Endodermal cell (in vitro differentiated cells): Measurements from ENCODE around the gene MYH7B. TPM values are rescaled to one million over a fixed set of nuclear protein-coding genes. Genes with fewer than 3 reads are reported as not detected.

ENCODE experiments used
- DNase-seq: peaks from one replicate; pipeline ENCODE4 v3.0.0-alpha.2; 2017
- H3K27ac ChIP-seq: 2 replicates; pipeline ENCODE4 v1.5.1; 2013; ENCODE audit warnings: mild to moderate bottlenecking, low read depth, low read length, moderate library complexity
- H3K27me3 ChIP-seq: 2 replicates; pipeline ENCODE4 v1.6.1; 2013; ENCODE audit warnings: mild to moderate bottlenecking, low read length, moderate library complexity; ENCODE audit not compliant: insufficient read depth, control insufficient read depth, poor library complexity, severe bottlenecking
- H3K36me3 ChIP-seq: 2 replicates; pipeline ENCODE4 v1.7.0; 2013; ENCODE audit warnings: mild to moderate bottlenecking, low read length, moderate library complexity; ENCODE audit not compliant: control insufficient read depth, insufficient read depth
- H3K4me1 ChIP-seq: one replicate; pipeline ENCODE4 v1.7.0; 2013; ENCODE audit warnings: low read length; ENCODE audit not compliant: control insufficient read depth, insufficient read depth
- H3K4me3 ChIP-seq: 2 replicates; pipeline ENCODE4 v1.5.1; 2013; ENCODE audit warnings: mild to moderate bottlenecking, low read length, moderate library complexity
- H3K9ac ChIP-seq: 2 replicates; pipeline ENCODE4 v1.6.1; 2013; ENCODE audit warnings: mild to moderate bottlenecking, low read length, moderate library complexity; ENCODE audit not compliant: poor library complexity, severe bottlenecking; ENCODE audit errors: extremely low read depth
- H3K9me3 ChIP-seq: 2 replicates; pipeline ENCODE4 v1.6.1; 2013; ENCODE audit warnings: mild to moderate bottlenecking, low read length, moderate library complexity; ENCODE audit not compliant: control insufficient read depth
- H3K27ac Mint-ChIP-seq: 2 replicates; pipeline ENCODE4 v1.8.0; 2020; ENCODE audit warnings: mixed read lengths
- H3K27me3 Mint-ChIP-seq: 2 replicates; pipeline ENCODE4 v1.8.0; 2021; ENCODE audit warnings: mild to moderate bottlenecking, mixed read lengths; ENCODE audit not compliant: insufficient read depth
- H3K36me3 Mint-ChIP-seq: 2 replicates; pipeline ENCODE4 v1.8.0; 2020; ENCODE audit warnings: low read depth, mixed read lengths
- H3K4me1 Mint-ChIP-seq: 2 replicates; pipeline ENCODE4 v1.8.0; 2020; ENCODE audit warnings: mixed read lengths
- H3K4me3 Mint-ChIP-seq: 2 replicates; pipeline ENCODE4 v1.8.0; 2020; ENCODE audit warnings: mild to moderate bottlenecking, moderate library complexity, mixed read lengths
- H3K9me3 Mint-ChIP-seq: 2 replicates; pipeline ENCODE4 v1.8.0; 2020; ENCODE audit warnings: mild to moderate bottlenecking, mixed read lengths
- CTCF ChIP-seq: fragments of 200-600 bp; sonication (generic); conservative IDR thresholded peaks from 2 replicates; pipeline ENCODE4 v1.5.0; 2021; ENCODE audit warnings: antibody characterized with exemption, mild to moderate bottlenecking
- WGBS, 2 experiments: methylation state at CpG; one replicate each; pipeline versions ENCODE4 v1.1.5 to v1.1.7; 2013; ENCODE audit warnings: missing lambda C conversion rate in 2 of 2, mixed read lengths in 1 of 2; ENCODE audit not compliant: insufficient coverage in 1 of 2, insufficient read length in 1 of 2; 5-methylcytosine and 5-hydroxymethylcytosine counted together
- total RNA-seq, 2 donors: library from RNA; stranded (reverse); fragmentation: NEBNext Ultra II Directional in 1 of 2; extraction: Animal tissue kit (Norgen Biotek cat#: 25700) in 1 of 2; gene quantifications; 2 replicates in 1 of 2; 3 replicates in 1 of 2; pipeline ENCODE4 v1.2.1, GENCODE V29; 2021

Gene MYH7B
- total RNA-seq, 2 donors from 2014 or later: 0.37 to 0.49 TPM

- Histone ChIP-seq H3K27me3 (no peaks in the 10 kb centered on the region), H3K36me3 (peaks cover 65% of the 10 kb centered on the region), H3K27ac (no peak overlapping the region), H3K4me1 (no peaks in the 10 kb centered on the region), H3K9ac (no peak overlapping the region), H3K4me3 (no peak overlapping the region), H3K9me3 (no peaks in the 10 kb centered on the region)
- TF ChIP-seq CTCF: no peak
- Mint-ChIP-seq H3K4me3 (no peak overlapping the region), H3K36me3 (peaks cover 67% of the 10 kb centered on the region), H3K27me3 (no peaks in the 10 kb centered on the region), H3K27ac (no peak overlapping the region), H3K9me3 (no peaks in the 10 kb centered on the region), H3K4me1 (no peaks in the 10 kb centered on the region)
- DNase-seq: no peak
- WGBS, 2 experiments: 93 to 95% methylated on average over 3 to 14 of the region's 14 CpGs
Measured at GRCh38 chr20:34938466-34939163, 17.1 kb upstream of the MYH7B start.

- H3K27ac Mint-ChIP-seq: no peak overlapping the region
- no peaks in the 10 kb centered on the region for H3K27me3 Mint-ChIP-seq
- 96% methylated on average over 1 of the region's 1 CpG; no CpG with 5 or more reads in 1 of the 2 experiments for WGBS, 2 experiments
Measured at GRCh38 chr20:34940081-34940481, 15.6 kb upstream of the MYH7B start.

DNA sequence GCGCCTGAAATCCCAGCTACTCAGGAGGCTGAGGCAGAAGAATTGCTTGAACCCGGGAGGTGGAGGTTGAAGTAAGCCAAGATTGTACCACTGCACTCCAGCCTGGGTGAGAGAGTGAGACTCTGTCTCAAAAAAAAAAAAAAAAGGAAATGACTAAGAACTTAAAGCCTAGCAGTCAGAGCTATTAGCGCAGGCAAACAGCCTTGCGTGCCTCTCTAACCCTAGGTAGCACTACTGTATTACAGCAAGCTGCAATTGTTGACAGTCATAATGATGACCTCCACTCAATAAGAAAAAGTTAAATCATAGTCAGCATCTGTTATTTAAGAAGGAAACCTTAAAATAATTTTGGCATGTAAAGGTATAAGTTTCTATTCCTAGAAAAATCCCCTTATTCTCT is 14.4 kb upstream of the MYH7B start:
- H3K4me3 ChIP-seq: no peak overlapping the region
- H3K27ac ChIP-seq: no peak overlapping the region
- H3K36me3 Mint-ChIP-seq: peaks cover 70% of the 10 kb centered on the region
- DNase-seq: no peak
- H3K27ac Mint-ChIP-seq: no peak overlapping the region
- no peak overlapping the region for H3K4me3 Mint-ChIP-seq
- no peak overlapping the region for H3K9ac ChIP-seq
- no peak for TF ChIP-seq CTCF
- 93 to 100% methylated on average over 3 to 4 of the region's 4 CpGs for WGBS, 2 experiments
- no peaks in the 10 kb centered on the region for H3K27me3 Mint-ChIP-seq
- H3K4me1 Mint-ChIP-seq: no peaks in the 10 kb centered on the region
- H3K9me3 Mint-ChIP-seq: no peaks in the 10 kb centered on the region
- H3K4me1 ChIP-seq: no peaks in the 10 kb centered on the region
- H3K27me3 ChIP-seq: no peaks in the 10 kb centered on the region
- H3K9me3 ChIP-seq: no peaks in the 10 kb centered on the region
- H3K36me3 ChIP-seq: peaks cover 61% of the 10 kb centered on the region

More at GRCh38 chr20:34940081-34940481, 15.6 kb upstream of the MYH7B start:
- TF ChIP-seq CTCF: no peak
- H3K9ac ChIP-seq: no peak overlapping the region
- H3K4me3 Mint-ChIP-seq: no peak overlapping the region
- H3K27ac ChIP-seq: no peak overlapping the region
- H3K4me3 ChIP-seq: no peak overlapping the region
- no peaks in the 10 kb centered on the region for H3K9me3 Mint-ChIP-seq
- no peaks in the 10 kb centered on the region for H3K4me1 ChIP-seq
- H3K27me3 ChIP-seq: no peaks in the 10 kb centered on the region
- DNase-seq: no peak
- no peaks in the 10 kb centered on the region for H3K4me1 Mint-ChIP-seq
- H3K9me3 ChIP-seq: no peaks in the 10 kb centered on the region
- H3K36me3 ChIP-seq: peaks cover 66% of the 10 kb centered on the region
- peaks cover 66% of the 10 kb centered on the region for H3K36me3 Mint-ChIP-seq
